Measurements from ENCODE around the gene GOLT1B.

GOLT1B gene

GRCh38 chr12:21507849-21508248 lies 6.3 kb downstream of the GOLT1B start:
- in situ Hi-C loops (cut with HindIII; ENCODE audit: low pct_ligation_motif_present, low sequenced_read_pairs) = no loop called here
- no peak for TF ChIP-seq CTCF (IDR thresholded peaks at IDR 0.05; ENCODE audit: low read depth, low read length, missing control alignments)
- no peak for DNase-seq

GRCh38 chr12:21509768-21510167 lies 8.2 kb downstream of the GOLT1B start:
- TF ChIP-seq CTCF (IDR thresholded peaks at IDR 0.05; ENCODE audit: low read depth, low read length, missing control alignments) = no peak
- Histone ChIP-seq H3K4me3 (ENCODE audit: low read depth, low read length) (no peak overlapping the region), H3K27me3 (replicated peaks) (no peaks in the 10 kb centered on the region), H3K36me3 (replicated peaks) (peaks cover 38% of the 10 kb centered on the region), H3K27ac (no peak overlapping the region)
- in situ Hi-C loops (cut with HindIII; ENCODE audit: low pct_ligation_motif_present, low sequenced_read_pairs) = no loop called here
- no peak for DNase-seq

More at GRCh38 chr12:21507849-21508248, 6.3 kb downstream of the GOLT1B start:
- Histone ChIP-seq H3K27me3 (replicated peaks) (no peaks in the 10 kb centered on the region), H3K27ac (no peak overlapping the region), H3K4me3 (ENCODE audit: low read depth, low read length) (no peak overlapping the region), H3K36me3 (replicated peaks) (peaks cover 23% of the 10 kb centered on the region)

- TF ChIP-seq CTCF (IDR thresholded peaks at IDR 0.05; ENCODE audit: low read depth, low read length, missing control alignments) = no peak
- DNase-seq = no peak
- Histone ChIP-seq H3K4me3 (ENCODE audit: low read depth, low read length) (no peak overlapping the region), H3K36me3 (replicated peaks) (peaks cover 29% of the 10 kb centered on the region), H3K27ac (no peak overlapping the region), H3K27me3 (replicated peaks) (no peaks in the 10 kb centered on the region)
- in situ Hi-C loops (cut with HindIII; ENCODE audit: low pct_ligation_motif_present, low sequenced_read_pairs) = no loop called here
Observed at GRCh38 chr12:21516281-21516680, 14.7 kb downstream of the GOLT1B start.

- no peak for TF ChIP-seq CTCF (IDR thresholded peaks at IDR 0.05; ENCODE audit: low read depth, low read length, missing control alignments)
- Histone ChIP-seq H3K4me3 (ENCODE audit: low read depth, low read length) (no peak overlapping the region), H3K27me3 (replicated peaks) (no peaks in the 10 kb centered on the region), H3K36me3 (replicated peaks) (peaks cover 23% of the 10 kb centered on the region), H3K27ac (no peak overlapping the region)
- in situ Hi-C loops (cut with HindIII; ENCODE audit: low pct_ligation_motif_present, low sequenced_read_pairs) = no loop called here
- DNase-seq = no peak
Observed at GRCh38 chr12:21518451-21518850, 16.9 kb downstream of the GOLT1B start.

- Histone ChIP-seq H3K4me3 (ENCODE audit: low read depth, low read length) (no peak overlapping the region), H3K27me3 (replicated peaks) (no peaks in the 10 kb centered on the region), H3K27ac (no peak overlapping the region), H3K36me3 (replicated peaks) (peaks cover 2% of the 10 kb centered on the region)
- no peak for TF ChIP-seq CTCF (IDR thresholded peaks at IDR 0.05; ENCODE audit: low read depth, low read length, missing control alignments)
- no peak for DNase-seq
- in situ Hi-C loops (cut with HindIII; ENCODE audit: low pct_ligation_motif_present, low sequenced_read_pairs) = no loop called here
Observed at GRCh38 chr12:21521541-21521940, 20.0 kb downstream of the GOLT1B start.

- TF ChIP-seq CTCF (IDR thresholded peaks at IDR 0.05; ENCODE audit: low read depth, low read length, missing control alignments) = no peak
- peaks cover 2% of the 10 kb centered on the region for H3K36me3 ChIP-seq (replicated peaks)
- no peak overlapping the region for H3K4me3 ChIP-seq (ENCODE audit: low read depth, low read length)
- H3K27me3 ChIP-seq (replicated peaks) = no peaks in the 10 kb centered on the region
- no peak overlapping the region for H3K27ac ChIP-seq
- DNase-seq = no peak
- in situ Hi-C loops (cut with HindIII; ENCODE audit: low pct_ligation_motif_present, low sequenced_read_pairs) = no loop called here
Observed at GRCh38 chr12:21523148-21523547, 21.6 kb downstream of the GOLT1B start.

Measured in brain microvascular endothelial cell (primary cell).